DOHH2 (cell line): ENCODE measurements around the gene EID3.

ENCODE experiments used
- H3F3A ChIP-seq: fragments of 200-600 bp; sonication (generic), shearing (Covaris generic); 2 replicates; pipeline ENCODE4 v1.6.0; 2016; ENCODE audit warnings: antibody characterized with exemption, mild to moderate bottlenecking; ENCODE audit not compliant: control insufficient read depth, insufficient read depth
- H3K27ac ChIP-seq: fragments of 200-600 bp; sonication (generic); 2 replicates; pipeline ENCODE4 v1.5.1; 2014; ENCODE audit warnings: low read depth, mild to moderate bottlenecking, low read length, moderate library complexity
- H3K27me3 ChIP-seq: fragments of 200-600 bp; sonication (generic); 2 replicates; pipeline ENCODE4 v1.6.1; 2014; ENCODE audit warnings: mild to moderate bottlenecking, low read length, mixed read lengths; ENCODE audit not compliant: control insufficient read depth
- H3K36me3 ChIP-seq: fragments of 200-600 bp; sonication (generic); 2 replicates; pipeline ENCODE4 v1.6.1; 2014; ENCODE audit warnings: mild to moderate bottlenecking, low read length, moderate library complexity, mixed read lengths; ENCODE audit not compliant: control insufficient read depth
- H3K4me1 ChIP-seq: fragments of 200-600 bp; sonication (generic); 2 replicates; pipeline ENCODE4 v1.6.1; 2014; ENCODE audit warnings: mild to moderate bottlenecking, low read length, mixed read lengths; ENCODE audit not compliant: control insufficient read depth
- H3K4me2 ChIP-seq: fragments of 200-600 bp; sonication (generic); 2 replicates; pipeline ENCODE4 v1.6.0; 2014; ENCODE audit warnings: mild to moderate bottlenecking, low read length, moderate library complexity
- H3K4me3 ChIP-seq: fragments of 200-600 bp; sonication (generic); 2 replicates; pipeline ENCODE4 v1.5.1; 2014; ENCODE audit warnings: mild to moderate bottlenecking, low read length, mixed read lengths
- H3K79me2 ChIP-seq: fragments of 200-600 bp; sonication (generic); 2 replicates; pipeline ENCODE4 v1.6.1; 2014; ENCODE audit warnings: mild to moderate bottlenecking, low read length, mixed read lengths; ENCODE audit not compliant: control insufficient read depth
- H3K9me2 ChIP-seq: fragments of 200-600 bp; sonication (generic); replicated peaks from 2 replicates; pipeline ENCODE4 v1.6.1; 2014; ENCODE audit warnings: mild to moderate bottlenecking, low read length, mixed read lengths; ENCODE audit not compliant: control insufficient read depth
- H3K9me3 ChIP-seq: fragments of 200-600 bp; sonication (generic); 2 replicates; pipeline ENCODE4 v1.6.1; 2014; ENCODE audit warnings: antibody characterized with exemption, low read length, mixed read lengths; ENCODE audit not compliant: control insufficient read depth, insufficient read depth
- H4K20me1 ChIP-seq: fragments of 200-600 bp; sonication (generic); 2 replicates; pipeline ENCODE4 v1.6.0; 2014; ENCODE audit warnings: low read depth, mild to moderate bottlenecking, antibody characterized with exemption, low read length, moderate library complexity; ENCODE audit not compliant: control insufficient read depth, insufficient read depth
- EZH2phosphoT487 ChIP-seq: fragments of 200-600 bp; sonication (generic); IDR thresholded peaks from 2 replicates; pipeline ENCODE4 v1.6.1; 2017; ENCODE audit warnings: borderline replicate concordance, mild to moderate bottlenecking, antibody characterized with exemption, low read length, moderate library complexity, mixed read lengths
- TF ChIP-seq, protein P1 (sequence below): fragments of 200-600 bp; sonication (generic); IDR thresholded peaks from one replicate; pipeline ENCODE4 v1.5.1; 2014; ENCODE audit warnings: antibody characterized with exemption, mild to moderate bottlenecking, low read depth, low read length; ENCODE audit not compliant: poor library complexity, severe bottlenecking

The EID3 gene

DNA sequence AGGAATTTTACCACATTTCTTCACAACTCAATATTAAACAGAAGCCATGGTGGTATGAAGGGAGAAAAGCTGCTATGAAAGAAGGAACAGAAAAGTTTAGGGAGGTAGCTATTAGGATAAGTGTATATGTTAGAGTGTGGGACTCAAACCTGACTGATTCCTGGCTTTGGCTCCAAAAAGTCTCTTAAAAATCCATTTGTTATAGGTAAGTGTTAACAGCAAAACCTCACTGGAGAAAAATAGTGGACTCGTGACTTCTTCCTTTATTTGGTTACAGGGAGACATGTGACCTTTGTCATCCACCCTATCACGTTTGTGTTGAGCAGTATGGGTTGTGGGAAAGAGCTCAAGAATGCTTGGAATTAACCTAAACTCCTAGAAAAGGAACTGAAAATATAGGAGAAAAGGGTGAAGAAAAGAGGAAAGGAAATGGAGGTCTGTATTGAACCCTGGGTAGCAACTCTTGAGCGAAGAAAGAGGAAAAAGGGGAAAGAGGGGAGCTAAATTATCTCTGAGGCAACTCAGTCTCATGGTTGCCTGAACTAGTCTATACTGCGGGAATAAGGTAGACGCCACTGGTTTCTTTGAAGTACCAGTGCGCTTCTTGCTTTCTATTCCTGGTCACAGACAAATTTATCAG is 3.6 kb upstream of the EID3 start:
- Histone ChIP-seq H3K27me3 (no peaks in the 10 kb centered on the region), H3K27ac (no peak overlapping the region), H3F3A (no peaks in the 10 kb centered on the region), H3K36me3 (peaks cover 85% of the 10 kb centered on the region), H4K20me1 (peaks cover 17% of the 10 kb centered on the region; the same call in 1 of the 2 replicates), H3K79me2 (peaks cover 98% of the 10 kb centered on the region), H3K9me3 (no peaks in the 10 kb centered on the region), H3K4me2 (no peak overlapping the region), H3K4me3 (no peak overlapping the region), H3K4me1 (no peaks in the 10 kb centered on the region), H3K9me2 (no peaks in the 10 kb centered on the region)
- TF ChIP-seq, protein P1, sequence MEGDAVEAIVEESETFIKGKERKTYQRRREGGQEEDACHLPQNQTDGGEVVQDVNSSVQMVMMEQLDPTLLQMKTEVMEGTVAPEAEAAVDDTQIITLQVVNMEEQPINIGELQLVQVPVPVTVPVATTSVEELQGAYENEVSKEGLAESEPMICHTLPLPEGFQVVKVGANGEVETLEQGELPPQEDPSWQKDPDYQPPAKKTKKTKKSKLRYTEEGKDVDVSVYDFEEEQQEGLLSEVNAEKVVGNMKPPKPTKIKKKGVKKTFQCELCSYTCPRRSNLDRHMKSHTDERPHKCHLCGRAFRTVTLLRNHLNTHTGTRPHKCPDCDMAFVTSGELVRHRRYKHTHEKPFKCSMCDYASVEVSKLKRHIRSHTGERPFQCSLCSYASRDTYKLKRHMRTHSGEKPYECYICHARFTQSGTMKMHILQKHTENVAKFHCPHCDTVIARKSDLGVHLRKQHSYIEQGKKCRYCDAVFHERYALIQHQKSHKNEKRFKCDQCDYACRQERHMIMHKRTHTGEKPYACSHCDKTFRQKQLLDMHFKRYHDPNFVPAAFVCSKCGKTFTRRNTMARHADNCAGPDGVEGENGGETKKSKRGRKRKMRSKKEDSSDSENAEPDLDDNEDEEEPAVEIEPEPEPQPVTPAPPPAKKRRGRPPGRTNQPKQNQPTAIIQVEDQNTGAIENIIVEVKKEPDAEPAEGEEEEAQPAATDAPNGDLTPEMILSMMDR, result no peak
- no peak for TF ChIP-seq EZH2phosphoT487

DNA sequence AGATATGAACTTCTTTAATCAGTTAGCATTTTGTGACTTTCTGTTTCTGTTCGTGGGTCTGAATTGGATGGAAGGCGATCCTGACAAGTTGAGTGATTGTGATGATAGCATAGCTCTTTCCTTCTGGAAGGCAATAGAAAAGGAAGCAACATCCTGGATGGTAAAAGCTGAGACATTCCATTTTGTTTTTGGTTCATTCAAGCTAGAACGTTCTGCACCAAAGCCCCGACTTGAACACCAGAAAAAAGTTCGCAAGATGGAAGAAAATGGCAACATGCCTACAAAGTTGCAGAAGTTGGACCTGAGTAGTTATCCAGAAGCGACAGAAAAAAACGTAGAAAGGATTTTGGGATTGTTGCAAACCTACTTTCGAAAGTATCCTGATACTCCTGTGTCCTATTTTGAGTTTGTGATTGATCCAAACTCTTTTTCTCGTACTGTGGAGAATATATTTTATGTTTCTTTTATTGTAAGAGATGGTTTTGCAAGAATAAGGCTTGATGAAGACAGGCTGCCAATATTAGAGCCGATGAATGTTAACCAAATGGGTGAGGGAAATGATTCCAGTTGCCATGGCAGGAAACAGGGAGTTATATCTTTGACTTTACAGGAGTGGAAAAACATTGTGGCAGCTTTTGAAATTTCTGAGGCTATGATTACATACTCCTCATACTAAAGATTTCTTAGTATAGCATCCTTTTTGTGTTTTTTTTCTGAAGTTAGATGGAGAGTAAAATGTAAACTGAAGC is 896 bp downstream of the EID3 start:
- H3K4me2 ChIP-seq, result no peak overlapping the region
- H3F3A ChIP-seq, result no peaks in the 10 kb centered on the region
- H3K4me3 ChIP-seq, result no peak overlapping the region
- H3K36me3 ChIP-seq, result peaks cover 67% of the 10 kb centered on the region
- no peaks in the 10 kb centered on the region for H3K9me3 ChIP-seq
- H3K27ac ChIP-seq, result no peak overlapping the region
- no peaks in the 10 kb centered on the region for H3K4me1 ChIP-seq
- no peaks in the 10 kb centered on the region for H3K9me2 ChIP-seq
- peaks cover 99% of the 10 kb centered on the region for H3K79me2 ChIP-seq
- TF ChIP-seq EZH2phosphoT487, result no peak
- TF ChIP-seq, protein P1, result no peak
- H4K20me1 ChIP-seq, result peaks cover 11% of the 10 kb centered on the region; the same call in 1 of the 2 replicates
- no peaks in the 10 kb centered on the region for H3K27me3 ChIP-seq

DNA sequence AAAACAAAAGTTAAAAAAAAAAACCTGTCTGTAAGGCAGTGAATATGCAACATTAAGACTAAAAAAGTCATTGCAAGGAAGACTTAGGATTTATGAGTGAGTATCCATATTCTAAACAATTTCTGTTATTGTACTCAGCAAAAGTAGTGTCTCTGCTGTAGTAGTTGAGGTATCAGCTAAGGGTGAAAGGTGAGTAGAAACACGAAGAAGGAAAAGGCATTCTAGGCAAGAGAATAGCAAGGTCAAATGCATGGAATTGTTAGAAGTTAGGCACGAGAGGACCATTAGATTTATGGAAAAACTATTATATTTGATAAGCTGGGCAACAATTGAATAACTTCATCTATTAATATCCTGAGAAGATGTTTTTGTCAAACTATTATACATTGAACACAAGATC is 1.8 kb downstream of the EID3 start:
- no peaks in the 10 kb centered on the region for H3K4me1 ChIP-seq
- H3K4me3 ChIP-seq, result no peak overlapping the region
- H4K20me1 ChIP-seq, result peaks cover 11% of the 10 kb centered on the region; the same call in 1 of the 2 replicates
- H3K36me3 ChIP-seq, result peaks cover 65% of the 10 kb centered on the region
- H3K9me2 ChIP-seq, result no peaks in the 10 kb centered on the region
- no peaks in the 10 kb centered on the region for H3K9me3 ChIP-seq
- H3K4me2 ChIP-seq, result no peak overlapping the region
- TF ChIP-seq EZH2phosphoT487, result no peak
- TF ChIP-seq, protein P1, result no peak
- peaks cover 99% of the 10 kb centered on the region for H3K79me2 ChIP-seq
- no peaks in the 10 kb centered on the region for H3F3A ChIP-seq
- H3K27ac ChIP-seq, result no peak overlapping the region
- no peaks in the 10 kb centered on the region for H3K27me3 ChIP-seq
